Right renal pelvis (tissue), 4 donors: ENCODE results near the gene INSL6. TPM values are rescaled to one million over a fixed set of nuclear protein-coding genes. Genes with fewer than 3 reads are reported as not detected.

ENCODE experiments used
- polyA plus RNA-seq, 4 donors: library from polyadenylated mRNA; unstranded; fragments of 120-200 nt; gene quantifications; one replicate each; pipeline ENCODE4 v1.2.1, GENCODE V29; 2013; ENCODE audit not compliant: insufficient read length in 4 of 4

INSL6 gene
- polyA plus RNA-seq, 4 donors: 0.21 to 0.54 (median 0.39) TPM

Other genes starting within 250 kb of the INSL6 start
- 10 to 100 TPM; 11.8 to 16.1 (median 14.9) TPM for gene JAK2, start 200.4 kb downstream of the INSL6 start, polyA plus RNA-seq
- not detected for gene INSL4, start 45.8 kb upstream of the INSL6 start, polyA plus RNA-seq
- 1 to 10 TPM; 2.5 to 4.0 (median 3.4) TPM for gene RLN2, start 119.1 kb upstream of the INSL6 start, polyA plus RNA-seq
- gene RLN1, start 154.2 kb upstream of the INSL6 start, polyA plus RNA-seq: 1 to 10 TPM in 1 of 4 donors, under 1 TPM in 3; 0.53 to 1.2 (median 0.73) TPM